WTC11 (cell line): ENCODE measurements around the gene PPFIBP2.

ENCODE experiments used
- ATF1 ChIP-seq: sonication (generic); formaldehyde crosslinking; IDR thresholded peaks from 2 replicates; pipeline ENCODE4 v1.8.1; 2023; ENCODE audit warnings: mild to moderate bottlenecking, moderate library complexity, missing genetic modification reagents
- CTCF ChIP-seq: fragments of 200-600 bp; IDR thresholded peaks from 2 replicates; pipeline ENCODE4 v1.8.0; 2022; ENCODE audit warnings: antibody characterized with exemption

GRCh38 chr11:7657306-7658025 lies 143.7 kb downstream of the PPFIBP2 start:
- TF ChIP-seq ATF1 (no peak), CTCF (peak; percentile 37)
